A549 (cell line): ENCODE results near the gene PIPOX.

ENCODE experiments used
- CEBPB ChIP-seq, 2 experiments: fragments of >200 bp in 1 of 2; sonication (Bioruptor Twin) in 1 of 2; formaldehyde crosslinking in 1 of 2; IDR thresholded peaks; 2 replicates each; pipeline ENCODE4 v1.6.1; 2012 to 2016
- JUN ChIP-seq, 2 experiments: fragments of >200 bp; sonication (Bioruptor Twin); formaldehyde crosslinking; IDR thresholded peaks; 2 replicates in 1 of 2; 3 replicates in 1 of 2; pipeline ENCODE4 v1.6.1; 2016 to 2017
- MAFK ChIP-seq: fragments of 450-650 bp; IDR thresholded peaks from 2 replicates; pipeline ENCODE4 v1.6.1; 2014; ENCODE audit not compliant: partially characterized antibody
- PHF8 ChIP-seq: fragments of 200-600 bp; sonication (generic); IDR thresholded peaks from 2 replicates; pipeline ENCODE4 v1.6.1; 2016; ENCODE audit warnings: low read depth, mild to moderate bottlenecking, antibody characterized with exemption, moderate library complexity, borderline replicate concordance
- POLR2A ChIP-seq: IDR thresholded peaks from 2 replicates; pipeline ENCODE4 v1.6.1; 2012; ENCODE audit warnings: mild to moderate bottlenecking, low read length
- RCOR1 ChIP-seq: fragments of 150-350 bp; IDR thresholded peaks from 2 replicates; pipeline ENCODE4 v1.6.1; 2014; ENCODE audit warnings: antibody characterized with exemption, low read length, low read depth
- RFX5 ChIP-seq: fragments of 450-650 bp; IDR thresholded peaks from 2 replicates; pipeline ENCODE4 v1.7.1; 2014; ENCODE audit warnings: antibody characterized with exemption, mild to moderate bottlenecking, moderate library complexity
- TF ChIP-seq, protein P1 (sequence below): fragments of >200 bp; sonication (Bioruptor Twin); formaldehyde crosslinking; IDR thresholded peaks from 3 replicates; pipeline ENCODE4 v1.5.1; 2016
- TF ChIP-seq, protein P2 (sequence below): fragments of 200-600 bp; sonication (generic); IDR thresholded peaks from 2 replicates; pipeline ENCODE4 v1.6.1; 2016; ENCODE audit warnings: antibody characterized with exemption, mild to moderate bottlenecking, moderate library complexity
- TF ChIP-seq, protein P3 (sequence below): fragments of 450-650 bp; IDR thresholded peaks from 2 replicates; pipeline ENCODE4 v1.6.1; 2014; ENCODE audit warnings: antibody characterized with exemption

DNA sequence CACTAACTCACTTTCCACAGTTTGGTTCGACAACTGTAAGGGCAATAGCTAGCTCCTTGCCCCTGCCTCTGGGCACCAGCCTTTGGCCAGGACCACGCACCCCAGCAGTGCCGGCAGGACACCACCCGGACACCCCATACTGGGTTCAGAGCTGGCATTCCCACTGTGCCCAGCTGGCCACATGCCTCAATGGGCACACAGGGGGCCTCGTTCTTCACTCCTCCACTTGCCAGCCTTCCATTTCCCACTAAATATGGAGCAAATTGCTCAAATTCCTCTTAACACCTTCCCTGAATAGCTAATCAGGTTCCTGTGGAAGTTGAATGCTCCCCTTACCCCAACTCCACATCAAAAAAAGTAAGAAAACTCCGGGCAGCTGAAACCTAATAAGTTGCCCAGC, 52.5 kb downstream of the PIPOX start:
- TF ChIP-seq, protein P1, sequence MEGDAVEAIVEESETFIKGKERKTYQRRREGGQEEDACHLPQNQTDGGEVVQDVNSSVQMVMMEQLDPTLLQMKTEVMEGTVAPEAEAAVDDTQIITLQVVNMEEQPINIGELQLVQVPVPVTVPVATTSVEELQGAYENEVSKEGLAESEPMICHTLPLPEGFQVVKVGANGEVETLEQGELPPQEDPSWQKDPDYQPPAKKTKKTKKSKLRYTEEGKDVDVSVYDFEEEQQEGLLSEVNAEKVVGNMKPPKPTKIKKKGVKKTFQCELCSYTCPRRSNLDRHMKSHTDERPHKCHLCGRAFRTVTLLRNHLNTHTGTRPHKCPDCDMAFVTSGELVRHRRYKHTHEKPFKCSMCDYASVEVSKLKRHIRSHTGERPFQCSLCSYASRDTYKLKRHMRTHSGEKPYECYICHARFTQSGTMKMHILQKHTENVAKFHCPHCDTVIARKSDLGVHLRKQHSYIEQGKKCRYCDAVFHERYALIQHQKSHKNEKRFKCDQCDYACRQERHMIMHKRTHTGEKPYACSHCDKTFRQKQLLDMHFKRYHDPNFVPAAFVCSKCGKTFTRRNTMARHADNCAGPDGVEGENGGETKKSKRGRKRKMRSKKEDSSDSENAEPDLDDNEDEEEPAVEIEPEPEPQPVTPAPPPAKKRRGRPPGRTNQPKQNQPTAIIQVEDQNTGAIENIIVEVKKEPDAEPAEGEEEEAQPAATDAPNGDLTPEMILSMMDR, result no peak
- TF ChIP-seq MAFK (no peak), RFX5 (no peak), JUN (IDR thresholded peaks at IDR 0.05) (no peak), POLR2A (no peak), PHF8 (no peak), CEBPB (IDR thresholded peaks at IDR 0.05) (no peak), RCOR1 (no peak)
- TF ChIP-seq, protein P2, sequence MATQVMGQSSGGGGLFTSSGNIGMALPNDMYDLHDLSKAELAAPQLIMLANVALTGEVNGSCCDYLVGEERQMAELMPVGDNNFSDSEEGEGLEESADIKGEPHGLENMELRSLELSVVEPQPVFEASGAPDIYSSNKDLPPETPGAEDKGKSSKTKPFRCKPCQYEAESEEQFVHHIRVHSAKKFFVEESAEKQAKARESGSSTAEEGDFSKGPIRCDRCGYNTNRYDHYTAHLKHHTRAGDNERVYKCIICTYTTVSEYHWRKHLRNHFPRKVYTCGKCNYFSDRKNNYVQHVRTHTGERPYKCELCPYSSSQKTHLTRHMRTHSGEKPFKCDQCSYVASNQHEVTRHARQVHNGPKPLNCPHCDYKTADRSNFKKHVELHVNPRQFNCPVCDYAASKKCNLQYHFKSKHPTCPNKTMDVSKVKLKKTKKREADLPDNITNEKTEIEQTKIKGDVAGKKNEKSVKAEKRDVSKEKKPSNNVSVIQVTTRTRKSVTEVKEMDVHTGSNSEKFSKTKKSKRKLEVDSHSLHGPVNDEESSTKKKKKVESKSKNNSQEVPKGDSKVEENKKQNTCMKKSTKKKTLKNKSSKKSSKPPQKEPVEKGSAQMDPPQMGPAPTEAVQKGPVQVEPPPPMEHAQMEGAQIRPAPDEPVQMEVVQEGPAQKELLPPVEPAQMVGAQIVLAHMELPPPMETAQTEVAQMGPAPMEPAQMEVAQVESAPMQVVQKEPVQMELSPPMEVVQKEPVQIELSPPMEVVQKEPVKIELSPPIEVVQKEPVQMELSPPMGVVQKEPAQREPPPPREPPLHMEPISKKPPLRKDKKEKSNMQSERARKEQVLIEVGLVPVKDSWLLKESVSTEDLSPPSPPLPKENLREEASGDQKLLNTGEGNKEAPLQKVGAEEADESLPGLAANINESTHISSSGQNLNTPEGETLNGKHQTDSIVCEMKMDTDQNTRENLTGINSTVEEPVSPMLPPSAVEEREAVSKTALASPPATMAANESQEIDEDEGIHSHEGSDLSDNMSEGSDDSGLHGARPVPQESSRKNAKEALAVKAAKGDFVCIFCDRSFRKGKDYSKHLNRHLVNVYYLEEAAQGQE, result no peak
- TF ChIP-seq, protein P3, sequence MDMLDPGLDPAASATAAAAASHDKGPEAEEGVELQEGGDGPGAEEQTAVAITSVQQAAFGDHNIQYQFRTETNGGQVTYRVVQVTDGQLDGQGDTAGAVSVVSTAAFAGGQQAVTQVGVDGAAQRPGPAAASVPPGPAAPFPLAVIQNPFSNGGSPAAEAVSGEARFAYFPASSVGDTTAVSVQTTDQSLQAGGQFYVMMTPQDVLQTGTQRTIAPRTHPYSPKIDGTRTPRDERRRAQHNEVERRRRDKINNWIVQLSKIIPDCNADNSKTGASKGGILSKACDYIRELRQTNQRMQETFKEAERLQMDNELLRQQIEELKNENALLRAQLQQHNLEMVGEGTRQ, result no peak
